Measurements from ENCODE around the gene AIRE.

DNA sequence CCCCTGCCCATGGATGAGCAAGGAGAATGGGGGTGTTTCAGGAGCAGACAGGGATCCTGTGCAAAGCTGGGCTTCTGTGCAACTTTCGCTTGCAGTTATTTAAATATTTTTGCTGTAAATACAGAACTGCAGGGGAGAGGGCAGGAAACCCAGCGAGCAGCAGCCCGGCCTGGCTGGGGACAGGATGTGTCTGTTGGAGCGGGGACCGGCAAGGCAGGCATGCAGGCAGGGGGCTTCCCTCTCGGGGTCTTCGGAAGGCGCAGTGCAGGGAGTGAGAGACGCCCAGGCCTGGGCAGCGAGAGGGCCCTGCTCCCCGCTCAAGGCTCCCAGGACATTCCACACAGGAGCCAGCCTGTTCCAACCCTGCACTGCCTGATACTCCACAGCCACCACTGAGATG is 1.7 kb upstream of the AIRE start:
- TF ChIP-seq, protein P1, sequence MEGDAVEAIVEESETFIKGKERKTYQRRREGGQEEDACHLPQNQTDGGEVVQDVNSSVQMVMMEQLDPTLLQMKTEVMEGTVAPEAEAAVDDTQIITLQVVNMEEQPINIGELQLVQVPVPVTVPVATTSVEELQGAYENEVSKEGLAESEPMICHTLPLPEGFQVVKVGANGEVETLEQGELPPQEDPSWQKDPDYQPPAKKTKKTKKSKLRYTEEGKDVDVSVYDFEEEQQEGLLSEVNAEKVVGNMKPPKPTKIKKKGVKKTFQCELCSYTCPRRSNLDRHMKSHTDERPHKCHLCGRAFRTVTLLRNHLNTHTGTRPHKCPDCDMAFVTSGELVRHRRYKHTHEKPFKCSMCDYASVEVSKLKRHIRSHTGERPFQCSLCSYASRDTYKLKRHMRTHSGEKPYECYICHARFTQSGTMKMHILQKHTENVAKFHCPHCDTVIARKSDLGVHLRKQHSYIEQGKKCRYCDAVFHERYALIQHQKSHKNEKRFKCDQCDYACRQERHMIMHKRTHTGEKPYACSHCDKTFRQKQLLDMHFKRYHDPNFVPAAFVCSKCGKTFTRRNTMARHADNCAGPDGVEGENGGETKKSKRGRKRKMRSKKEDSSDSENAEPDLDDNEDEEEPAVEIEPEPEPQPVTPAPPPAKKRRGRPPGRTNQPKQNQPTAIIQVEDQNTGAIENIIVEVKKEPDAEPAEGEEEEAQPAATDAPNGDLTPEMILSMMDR (IDR thresholded peaks at IDR 0.05) = no peak
- TF ChIP-seq POLR2AphosphoS5 (IDR thresholded peaks at IDR 0.05) = no peak
